H9 (cell line): ENCODE measurements around the gene RPS4Y1. TPM values are rescaled to one million over a fixed set of nuclear protein-coding genes. Genes with fewer than 3 reads are reported as not detected.

Source experiments
- DNase-seq: peaks from one replicate; pipeline ENCODE4 v3.0.0-alpha.2; 2017
- H2AFZ ChIP-seq: one replicate; pipeline ENCODE4 v1.6.1; 2013; ENCODE audit warnings: mild to moderate bottlenecking, low read length, control low read depth, moderate library complexity
- H2AK5ac ChIP-seq: 2 replicates; pipeline ENCODE4 v1.6.1; 2013; ENCODE audit warnings: low read length, control low read depth, mixed read lengths; ENCODE audit not compliant: insufficient read length
- H2BK120ac ChIP-seq: one replicate; pipeline ENCODE4 v1.6.1; 2013; ENCODE audit warnings: low read depth, mild to moderate bottlenecking, low read length, control low read depth, inconsistent platforms; ENCODE audit not compliant: poor library complexity, severe bottlenecking
- H2BK12ac ChIP-seq: 2 replicates; pipeline ENCODE4 v1.6.1; 2013; ENCODE audit warnings: low read length, control low read depth, mixed read lengths, low read depth; ENCODE audit not compliant: insufficient read length
- H2BK15ac ChIP-seq: 2 replicates; pipeline ENCODE4 v1.6.1; 2013; ENCODE audit warnings: low read depth, low read length, control low read depth
- H2BK20ac ChIP-seq: one replicate; pipeline ENCODE4 v1.6.1; 2013; ENCODE audit warnings: low read depth, mild to moderate bottlenecking, low read length, control low read depth, inconsistent platforms; ENCODE audit not compliant: poor library complexity, severe bottlenecking
- H2BK5ac ChIP-seq: 2 replicates; pipeline ENCODE4 v1.6.1; 2013; ENCODE audit warnings: low read length, control low read depth, mixed read lengths; ENCODE audit not compliant: insufficient read length
- H3K14ac ChIP-seq: 2 replicates; pipeline ENCODE4 v1.6.1; 2013; ENCODE audit warnings: low read length, control low read depth; ENCODE audit not compliant: insufficient read depth
- H3K18ac ChIP-seq: 2 replicates; pipeline ENCODE4 v1.6.1; 2013; ENCODE audit warnings: low read depth, mild to moderate bottlenecking, mixed read lengths, low read length, control low read depth; ENCODE audit not compliant: insufficient read length
- H3K23ac ChIP-seq: 2 replicates; pipeline ENCODE4 v1.6.1; 2013; ENCODE audit warnings: low read length, control low read depth, mixed read lengths, low read depth; ENCODE audit not compliant: insufficient read length
- H3K23me2 ChIP-seq: 2 replicates; pipeline ENCODE4 v1.6.1; 2013; ENCODE audit warnings: low read depth, mild to moderate bottlenecking, mixed read lengths, low read length, control low read depth; ENCODE audit not compliant: insufficient read length, poor library complexity, severe bottlenecking
- H3K27ac ChIP-seq: 2 replicates; pipeline ENCODE4 v1.5.1; 2013; ENCODE audit warnings: low read length, control low read depth, mixed read lengths, low read depth; ENCODE audit not compliant: insufficient read length
- H3K27me3 ChIP-seq: 2 replicates; pipeline ENCODE4 v1.6.1; 2013; ENCODE audit warnings: low read length, control low read depth, inconsistent platforms; ENCODE audit not compliant: insufficient read depth
- H3K4ac ChIP-seq: 2 replicates; pipeline ENCODE4 v1.6.1; 2013; ENCODE audit warnings: low read depth, mild to moderate bottlenecking, control low read depth, inconsistent platforms, low read length, moderate library complexity
- H3K4me1 ChIP-seq: 2 replicates; pipeline ENCODE4 v1.6.1; 2013; ENCODE audit warnings: low read length, control low read depth, inconsistent platforms; ENCODE audit not compliant: insufficient read depth
- H3K4me2 ChIP-seq: 2 replicates; pipeline ENCODE4 v1.6.1; 2013; ENCODE audit warnings: low read length, control low read depth, mixed read lengths; ENCODE audit not compliant: insufficient read length, insufficient read depth
- H3K56ac ChIP-seq: 2 replicates; pipeline ENCODE4 v1.6.1; 2013; ENCODE audit warnings: low read depth, mild to moderate bottlenecking, mixed read lengths, low read length, control low read depth; ENCODE audit not compliant: insufficient read length
- H3K79me1 ChIP-seq: 2 replicates; pipeline ENCODE4 v1.6.1; 2013; ENCODE audit warnings: low read depth, mild to moderate bottlenecking, moderate library complexity, low read length, control low read depth, inconsistent platforms; ENCODE audit not compliant: insufficient read depth, poor library complexity, severe bottlenecking
- H3K79me2 ChIP-seq: 2 replicates; pipeline ENCODE4 v1.6.1; 2013; ENCODE audit warnings: low read length, control low read depth, inconsistent platforms; ENCODE audit not compliant: insufficient read depth
- H3K9ac ChIP-seq: 2 replicates; pipeline ENCODE4 v1.6.1; 2013; ENCODE audit warnings: low read length, control low read depth, mixed read lengths; ENCODE audit not compliant: insufficient read length; ENCODE audit errors: extremely low read depth
- H3K9me3 ChIP-seq: one replicate; pipeline ENCODE4 v1.6.1; 2013; ENCODE audit warnings: low read depth, low read length, inconsistent platforms; ENCODE audit not compliant: control insufficient read depth
- H3T11ph ChIP-seq: one replicate; pipeline ENCODE4 v1.6.1; 2013; ENCODE audit warnings: mild to moderate bottlenecking, low read length, control low read depth, inconsistent platforms
- H4K20me1 ChIP-seq: one replicate; pipeline ENCODE4 v1.6.1; 2013; ENCODE audit not compliant: control insufficient read depth, insufficient read length, insufficient read depth
- H4K5ac ChIP-seq: 2 replicates; pipeline ENCODE4 v1.6.1; 2013; ENCODE audit warnings: low read depth, mild to moderate bottlenecking, mixed read lengths, low read length, control low read depth; ENCODE audit not compliant: insufficient read length
- H4K8ac ChIP-seq: replicated peaks from 2 replicates; pipeline ENCODE4 v1.6.1; 2013; ENCODE audit warnings: low read length, control low read depth, mixed read lengths, low read depth; ENCODE audit not compliant: insufficient read length
- H4K91ac ChIP-seq: 2 replicates; pipeline ENCODE4 v1.6.1; 2013; ENCODE audit warnings: low read depth, mild to moderate bottlenecking, moderate library complexity, mixed read lengths, low read length, control low read depth; ENCODE audit not compliant: insufficient read length
- H3K27ac Mint-ChIP-seq, 3 experiments: 2 replicates in 2 of 3; 3 replicates in 1 of 3; pipeline ENCODE4 v1.8.0; 2020 to 2021; ENCODE audit warnings: mixed read lengths in 3 of 3, mild to moderate bottlenecking in 1 of 3, moderate library complexity in 1 of 3
- H3K27me3 Mint-ChIP-seq: 2 replicates; pipeline ENCODE4 v1.8.0; 2021; ENCODE audit warnings: low read depth, mild to moderate bottlenecking, moderate library complexity, mixed read lengths
- H3K36me3 Mint-ChIP-seq, 3 experiments: 2 replicates in 2 of 3; 3 replicates in 1 of 3; pipeline ENCODE4 v1.8.0; 2020 to 2021; ENCODE audit warnings: low read depth in 3 of 3, mixed read lengths in 3 of 3; ENCODE audit not compliant: insufficient read depth in 1 of 3
- H3K4me1 Mint-ChIP-seq, 2 experiments: 2 replicates each; pipeline ENCODE4 v1.8.0; 2020; ENCODE audit warnings: mixed read lengths in 2 of 2
- H3K4me3 Mint-ChIP-seq, 2 experiments: 2 replicates in 1 of 2; 3 replicates in 1 of 2; pipeline ENCODE4 v1.8.0; 2020 to 2021; ENCODE audit warnings: mild to moderate bottlenecking in 2 of 2, mixed read lengths in 2 of 2, moderate library complexity in 1 of 2
- H3K9me3 Mint-ChIP-seq, 2 experiments: 2 replicates in 1 of 2; 3 replicates in 1 of 2; pipeline ENCODE4 v1.8.0; 2020; ENCODE audit warnings: mild to moderate bottlenecking in 2 of 2, mixed read lengths in 2 of 2, moderate library complexity in 1 of 2
- CTCF ChIP-seq: fragments of 200-600 bp; sonication (generic); conservative IDR thresholded peaks from 3 replicates; pipeline ENCODE4 v1.8.0; 2021; ENCODE audit warnings: antibody characterized with exemption, mild to moderate bottlenecking
- WGBS: extraction: QIAGEN DNeasy Blood & Tissue Kit; methylation state at CpG from one replicate; pipeline ENCODE4 v1.1.7; 2013; ENCODE audit warnings: missing lambda C conversion rate, low lambda C conversion rate, mixed read lengths; ENCODE audit not compliant: insufficient read length; ENCODE audit errors: extremely low coverage; 5-methylcytosine and 5-hydroxymethylcytosine counted together
- total RNA-seq: library from RNA; stranded (reverse); gene quantifications from 2 replicates; pipeline ENCODE4 v1.2.1, GENCODE V29; 2021

The RPS4Y1 gene
- total RNA-seq, 1 experiment from 2014 or later = not detected

- H2BK15ac ChIP-seq = no peak overlapping the region
- H4K20me1 ChIP-seq = no peaks in the 10 kb centered on the region
- H3K4ac ChIP-seq = no peak overlapping the region
- no CpG with 5 or more reads among the region's 2 CpGs for WGBS
- Mint-ChIP-seq H3K27me3 (no peaks in the 10 kb centered on the region), H3K9me3 (no peaks in the 10 kb centered on the region), H3K4me3 (no peak overlapping the region), H3K36me3 (no peaks in the 10 kb centered on the region), H3K4me1 (no peaks in the 10 kb centered on the region), H3K27ac (no peak overlapping the region)
- no peak overlapping the region for H3K23ac ChIP-seq
- H2BK20ac ChIP-seq = no peak overlapping the region
- no peak overlapping the region for H3K14ac ChIP-seq
- no peaks in the 10 kb centered on the region for H3K4me1 ChIP-seq
- H3K23me2 ChIP-seq = no peaks in the 10 kb centered on the region
- no peaks in the 10 kb centered on the region for H3K27me3 ChIP-seq
- H2AFZ ChIP-seq = no peak overlapping the region
- H4K91ac ChIP-seq = no peak overlapping the region
- no peaks in the 10 kb centered on the region for H3K79me2 ChIP-seq
- H3K18ac ChIP-seq = no peak overlapping the region
- H4K8ac ChIP-seq = no peak overlapping the region
- H3K56ac ChIP-seq = no peak overlapping the region
- H3T11ph ChIP-seq = no peak overlapping the region
- DNase-seq = no peak
- no peak overlapping the region for H2BK5ac ChIP-seq
- no peak overlapping the region for H3K27ac ChIP-seq
- no peaks in the 10 kb centered on the region for H3K9me3 ChIP-seq
- H2BK12ac ChIP-seq = no peak overlapping the region
- TF ChIP-seq CTCF = no peak
- H3K9ac ChIP-seq = no peak overlapping the region
- no peak overlapping the region for H3K4me2 ChIP-seq
- no peaks in the 10 kb centered on the region for H3K79me1 ChIP-seq
- H2BK120ac ChIP-seq = no peak overlapping the region
- H2AK5ac ChIP-seq = no peak overlapping the region
- H4K5ac ChIP-seq = no peak overlapping the region
Measured at GRCh38 chrY:2866581-2866980, 25.2 kb downstream of the RPS4Y1 start.
